ENCODE results near the gene CRYBG2. TPM values are rescaled to one million over a fixed set of nuclear protein-coding genes. Genes with fewer than 3 reads are reported as not detected.

CRYBG2 gene
- total and polyA plus RNA-seq, 2 of the 8 experiments (the other 6 are each of a cell fraction or from before 2014, with no cell fraction given), result 14.2 to 17.0 TPM

DNA sequence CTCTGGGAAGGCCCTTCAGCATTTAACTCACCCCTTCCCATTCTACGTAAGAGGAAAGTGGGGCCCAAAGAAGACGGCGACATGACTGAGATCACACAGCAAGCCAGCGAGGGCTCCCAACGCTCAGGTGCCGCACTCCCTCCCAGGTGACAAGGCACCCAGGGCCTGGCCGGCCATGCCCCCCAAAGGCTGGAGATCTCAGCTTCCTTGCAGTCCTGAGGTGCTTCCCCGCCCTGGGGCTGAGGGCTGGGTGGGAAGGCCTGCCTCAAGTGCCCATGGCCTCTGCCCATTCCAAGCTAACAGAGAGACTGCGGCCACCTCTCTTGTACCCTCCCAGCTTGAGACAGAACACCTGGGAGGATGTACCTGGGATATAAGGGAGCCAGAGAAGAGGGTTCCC is 1.0 kb upstream of the CRYBG2 start:
- no peak overlapping the region for H2BK20ac ChIP-seq (ENCODE audit: low read length)
- peaks cover 3% of the 10 kb centered on the region; the same call in 1 of the 2 replicates for H3K23me2 ChIP-seq (ENCODE audit: low read depth, low read length)
- H2BK120ac ChIP-seq (replicated peaks; ENCODE audit: low read depth, low read length), result no peak overlapping the region
- no peak overlapping the region for H2BK5ac ChIP-seq (ENCODE audit: low read depth, low read length)
- H3K4ac ChIP-seq (replicated peaks; ENCODE audit: insufficient read length, low read depth, low read length), result no peak overlapping the region
- no peak overlapping the region for H4K91ac ChIP-seq (replicated peaks; ENCODE audit: insufficient read length, low read length)
- H3K56ac ChIP-seq (replicated peaks; ENCODE audit: insufficient read length, low read depth, low read length), result no peak overlapping the region
- H3K27me3 ChIP-seq (replicated peaks in 1 of 4; ENCODE audit: control insufficient read depth in 3 of 4, extremely low read depth in 1 of 4, insufficient read depth in 3 of 4, low read length in 3 of 4), result no peaks in the 10 kb centered on the region; a peak in 2 of 7 replicates
- no peak overlapping the region for H2BK12ac ChIP-seq (ENCODE audit: low read depth, low read length)
- 90% methylated on average over 9 of the region's 9 CpGs; no CpG with 5 or more reads in 1 of the 2 experiments for WGBS, 2 experiments (ENCODE audit: extremely low coverage in 1 of 2, insufficient coverage in 1 of 2, insufficient read length in 1 of 2, insufficient replicate concordance in 2 of 2, low coverage in 1 of 2, low lambda C conversion rate in 2 of 2, missing lambda C conversion rate in 1 of 2)
- peaks cover 0 to 1% of the 10 kb centered on the region in 2 experiments for H4K20me1 ChIP-seq (replicated peaks in 1 of 2; ENCODE audit: control insufficient read depth in 1 of 2, insufficient read depth in 2 of 2, low read length in 2 of 2)
- no peak overlapping the region for H3K27ac ChIP-seq (ENCODE audit: low read depth, low read length)
- H3K9ac ChIP-seq (replicated peaks in 1 of 4; ENCODE audit: extremely low read depth in 1 of 4, low read depth in 3 of 4, low read length in 3 of 4), result no peak overlapping the region
- H4K5ac ChIP-seq (ENCODE audit: insufficient read length, low read depth, low read length), result no peak overlapping the region
- no peak overlapping the region for H2BK15ac ChIP-seq (ENCODE audit: low read length)
- H2AFZ ChIP-seq (ENCODE audit: low read length), result no peak overlapping the region
- H3K23ac ChIP-seq (ENCODE audit: insufficient read length), result no peak overlapping the region
- no peak overlapping the region for H3K4me2 ChIP-seq (ENCODE audit: insufficient read depth in 1 of 2, low read depth in 2 of 2, low read length in 2 of 2)
- H3K18ac ChIP-seq (ENCODE audit: extremely low read depth, low read length), result no peak overlapping the region
- no peak overlapping the region for H3K4me3 ChIP-seq (ENCODE audit: extremely low read depth in 1 of 4, insufficient read depth in 2 of 4, low read depth in 3 of 4, low read length in 4 of 4)
- FAIRE-seq (no peak), DNase-seq (ENCODE audit: low read depth in 1 of 2, low spot score in 2 of 2) (no peak)
- TF ChIP-seq SRF (IDR thresholded peaks at IDR 0.05; ENCODE audit: low read depth, low read length), result no peak
- no peak for TF ChIP-seq RNF2 (IDR thresholded peaks at IDR 0.05; ENCODE audit: borderline replicate concordance, low read depth, low read length, missing control alignments, poor library complexity, severe bottlenecking)
- TF ChIP-seq POLR2AphosphoS5 (IDR thresholded peaks at IDR 0.05; ENCODE audit: low read depth, low read length), result no peak
- TF ChIP-seq CBX8 (IDR thresholded peaks at IDR 0.05; ENCODE audit: borderline replicate concordance, low read depth, low read length), result no peak
- TF ChIP-seq HDAC2 (IDR thresholded peaks at IDR 0.05; ENCODE audit: borderline replicate concordance in 1 of 2, low read depth in 2 of 2, low read length in 2 of 2), result no peak
- no peak for TF ChIP-seq SP2 (IDR thresholded peaks at IDR 0.05; ENCODE audit: low read length)
- TF ChIP-seq ZNF274 (IDR thresholded peaks at IDR 0.05; ENCODE audit: borderline replicate concordance, extremely low read depth, low read length), result no peak
- no peak for TF ChIP-seq PHF8 (conservative IDR thresholded peaks at IDR 0.05; ENCODE audit: low read depth, low read length)
- no peak for TF ChIP-seq E2F6 (IDR thresholded peaks at IDR 0.05)
- TF ChIP-seq SIRT6 (IDR thresholded peaks at IDR 0.05; ENCODE audit: low read length), result no peak
- TF ChIP-seq NRF1 (IDR thresholded peaks at IDR 0.05; ENCODE audit: low read depth, low read length), result no peak
- ChIA-PET CTCF (ENCODE audit: partially characterized antibody) (interaction anchor here (1.0 to 5.2 kb wide), 9 partner anchors 9 to 70 kb away, joined by 3 to 25 read pairs (median 5); no protein-coding TSS in a partner anchor), POLR2A (ENCODE audit: partially characterized antibody) (interaction anchor here (1.0 to 3.3 kb wide), 7 partner anchors 9 to 117 kb away, joined by 3 to 16 read pairs (median 6); no protein-coding TSS in a partner anchor)
- peaks cover 14 to 38% (median 17%) of the 10 kb centered on the region in 4 experiments for H3K4me1 ChIP-seq (replicated peaks in 1 of 4; ENCODE audit: control insufficient read depth in 3 of 4, insufficient read depth in 4 of 4, low read length in 3 of 4)
- peaks cover 2% of the 10 kb centered on the region; the same call in 1 of the 2 replicates for H3K79me1 ChIP-seq (ENCODE audit: low read depth, low read length)
- no peak overlapping the region for H2AK5ac ChIP-seq (ENCODE audit: low read depth, low read length)
- no peak overlapping the region for H3K14ac ChIP-seq (ENCODE audit: insufficient read length)
- H3K9me3 ChIP-seq (ENCODE audit: insufficient read depth in 2 of 2, low read depth in 1 of 2, low read length in 1 of 2), result no peaks in the 10 kb centered on the region
- H3K36me3 ChIP-seq (ENCODE audit: control insufficient read depth in 2 of 4, insufficient read depth in 4 of 4, low read length in 3 of 4), result no peaks in the 10 kb centered on the region
- H4K8ac ChIP-seq (ENCODE audit: extremely low read depth, insufficient read depth, low read length), result no peak overlapping the region
- H3K79me2 ChIP-seq (ENCODE audit: control insufficient read depth in 1 of 2, insufficient read depth in 2 of 2, low read length in 2 of 2), result no peaks in the 10 kb centered on the region
